ENCODE results near the gene NEMP2.

NEMP2 gene

GRCh38 chr2:190456833-190457232, 77.7 kb downstream of the NEMP2 start:
- no peaks in the 10 kb centered on the region for H3K36me3 ChIP-seq (replicated peaks)
- no peak overlapping the region for H3K4me3 ChIP-seq (ENCODE audit: low read depth, low read length)
- no peak overlapping the region for H3K27ac ChIP-seq
- DNase-seq = no peak
- TF ChIP-seq CTCF (IDR thresholded peaks at IDR 0.05; ENCODE audit: low read depth, low read length, missing control alignments) = no peak
- H3K27me3 ChIP-seq (replicated peaks) = no peaks in the 10 kb centered on the region
- in situ Hi-C loops (cut with HindIII; ENCODE audit: low pct_ligation_motif_present, low sequenced_read_pairs) = no loop called here

GRCh38 chr2:190455358-190456095, 79.0 kb downstream of the NEMP2 start:
- Histone ChIP-seq H3K36me3 (replicated peaks) (no peaks in the 10 kb centered on the region), H3K27me3 (replicated peaks) (no peaks in the 10 kb centered on the region), H3K27ac (no peak overlapping the region), H3K4me3 (ENCODE audit: low read depth, low read length) (no peak overlapping the region)
- TF ChIP-seq CTCF (IDR thresholded peaks at IDR 0.05; ENCODE audit: low read depth, low read length, missing control alignments) = no peak
- no peak for DNase-seq
- in situ Hi-C loops (cut with HindIII; ENCODE audit: low pct_ligation_motif_present, low sequenced_read_pairs) = no loop called here

- Histone ChIP-seq H3K4me3 (ENCODE audit: low read depth, low read length) (no peak overlapping the region), H3K27ac (no peak overlapping the region), H3K27me3 (replicated peaks) (no peaks in the 10 kb centered on the region), H3K36me3 (replicated peaks) (no peaks in the 10 kb centered on the region)
- no peak for DNase-seq
- in situ Hi-C loops (cut with HindIII; ENCODE audit: low pct_ligation_motif_present, low sequenced_read_pairs) = no loop called here
- TF ChIP-seq CTCF (IDR thresholded peaks at IDR 0.05; ENCODE audit: low read depth, low read length, missing control alignments) = no peak
Measured at GRCh38 chr2:190454795-190455194, 79.7 kb downstream of the NEMP2 start.

Data from brain microvascular endothelial cell (primary cell).